Measurements from ENCODE around the gene CD164. TPM values are rescaled to one million over a fixed set of nuclear protein-coding genes. Genes with fewer than 3 reads are reported as not detected.

CD164 gene
- total RNA-seq, 1 donor: 195 TPM

- Histone ChIP-seq H3K4me3 (ENCODE audit: low read length) (no peak overlapping the region), H3K9me3 (ENCODE audit: low read depth, low read length) (no peaks in the 10 kb centered on the region), H3K4me1 (ENCODE audit: insufficient read depth, low read length) (no peaks in the 10 kb centered on the region), H3K27me3 (ENCODE audit: insufficient read depth, low read length) (no peaks in the 10 kb centered on the region)
Measured at GRCh38 chr6:109362102-109362884, 20.0 kb downstream of the CD164 start.

- Histone ChIP-seq H3K4me3 (ENCODE audit: low read length) (no peak overlapping the region), H3K9me3 (ENCODE audit: low read depth, low read length) (no peaks in the 10 kb centered on the region), H3K4me1 (ENCODE audit: insufficient read depth, low read length) (no peaks in the 10 kb centered on the region), H3K27me3 (ENCODE audit: insufficient read depth, low read length) (no peaks in the 10 kb centered on the region)
Measured at GRCh38 chr6:109360791-109361190, 21.5 kb downstream of the CD164 start.

GRCh38 chr6:109360281-109360680 is 22.0 kb downstream of the CD164 start:
- H3K4me3 ChIP-seq (ENCODE audit: low read length): no peak overlapping the region
- H3K9me3 ChIP-seq (ENCODE audit: low read depth, low read length): no peaks in the 10 kb centered on the region
- no peaks in the 10 kb centered on the region for H3K4me1 ChIP-seq (ENCODE audit: insufficient read depth, low read length)
- no peaks in the 10 kb centered on the region for H3K27me3 ChIP-seq (ENCODE audit: insufficient read depth, low read length)

- H3K4me1 ChIP-seq (ENCODE audit: insufficient read depth, low read length): no peaks in the 10 kb centered on the region
- H3K27me3 ChIP-seq (ENCODE audit: insufficient read depth, low read length): no peaks in the 10 kb centered on the region
Measured at GRCh38 chr6:109359248-109359647, 23.0 kb downstream of the CD164 start.

GRCh38 chr6:109358204-109358603 is 24.1 kb downstream of the CD164 start:
- Histone ChIP-seq H3K9me3 (ENCODE audit: low read depth, low read length) (no peaks in the 10 kb centered on the region), H3K4me3 (ENCODE audit: low read length) (no peak overlapping the region), H3K27me3 (ENCODE audit: insufficient read depth, low read length) (no peaks in the 10 kb centered on the region), H3K4me1 (ENCODE audit: insufficient read depth, low read length) (peaks cover 3% of the 10 kb centered on the region)

More at GRCh38 chr6:109359248-109359647, 23.0 kb downstream of the CD164 start:
- Histone ChIP-seq H3K4me3 (ENCODE audit: low read length) (no peak overlapping the region), H3K9me3 (ENCODE audit: low read depth, low read length) (no peaks in the 10 kb centered on the region)

GRCh38 chr6:109356237-109356636 is 26.0 kb downstream of the CD164 start:
- Histone ChIP-seq H3K4me3 (ENCODE audit: low read length) (no peak overlapping the region), H3K4me1 (ENCODE audit: insufficient read depth, low read length) (peaks cover 21% of the 10 kb centered on the region), H3K27me3 (ENCODE audit: insufficient read depth, low read length) (no peaks in the 10 kb centered on the region), H3K9me3 (ENCODE audit: low read depth, low read length) (no peaks in the 10 kb centered on the region)

GRCh38 chr6:109351231-109352130 is 30.8 kb downstream of the CD164 start:
- Histone ChIP-seq H3K4me3 (ENCODE audit: low read length) (no peak overlapping the region), H3K27me3 (ENCODE audit: insufficient read depth, low read length) (no peaks in the 10 kb centered on the region), H3K9me3 (ENCODE audit: low read depth, low read length) (no peaks in the 10 kb centered on the region), H3K4me1 (ENCODE audit: insufficient read depth, low read length) (peaks cover 58% of the 10 kb centered on the region)

GRCh38 chr6:109349419-109349987 is 32.8 kb downstream of the CD164 start:
- Histone ChIP-seq H3K4me1 (ENCODE audit: insufficient read depth, low read length) (peaks cover 58% of the 10 kb centered on the region), H3K27me3 (ENCODE audit: insufficient read depth, low read length) (no peaks in the 10 kb centered on the region), H3K4me3 (ENCODE audit: low read length) (no peak overlapping the region), H3K9me3 (ENCODE audit: low read depth, low read length) (no peaks in the 10 kb centered on the region)

- no peaks in the 10 kb centered on the region for H3K27me3 ChIP-seq (ENCODE audit: insufficient read depth, low read length)
- H3K4me3 ChIP-seq (ENCODE audit: low read length): no peak overlapping the region
- H3K4me1 ChIP-seq (ENCODE audit: insufficient read depth, low read length): peaks cover 55% of the 10 kb centered on the region
- no peaks in the 10 kb centered on the region for H3K9me3 ChIP-seq (ENCODE audit: low read depth, low read length)
Measured at GRCh38 chr6:109348226-109348625, 34.0 kb downstream of the CD164 start.

- peaks cover 52% of the 10 kb centered on the region for H3K4me1 ChIP-seq (ENCODE audit: insufficient read depth, low read length)
- H3K9me3 ChIP-seq (ENCODE audit: low read depth, low read length): no peaks in the 10 kb centered on the region
- H3K4me3 ChIP-seq (ENCODE audit: low read length): no peak overlapping the region
- no peaks in the 10 kb centered on the region for H3K27me3 ChIP-seq (ENCODE audit: insufficient read depth, low read length)
Measured at GRCh38 chr6:109347779-109348178, 34.5 kb downstream of the CD164 start.

- Histone ChIP-seq H3K4me1 (ENCODE audit: insufficient read depth, low read length) (peaks cover 34% of the 10 kb centered on the region), H3K27me3 (ENCODE audit: insufficient read depth, low read length) (no peaks in the 10 kb centered on the region), H3K4me3 (ENCODE audit: low read length) (no peak overlapping the region), H3K9me3 (ENCODE audit: low read depth, low read length) (no peaks in the 10 kb centered on the region)
Measured at GRCh38 chr6:109345986-109346385, 36.3 kb downstream of the CD164 start.

GRCh38 chr6:109344226-109344625 is 38.0 kb downstream of the CD164 start:
- H3K27me3 ChIP-seq (ENCODE audit: insufficient read depth, low read length): no peaks in the 10 kb centered on the region
- H3K9me3 ChIP-seq (ENCODE audit: low read depth, low read length): no peaks in the 10 kb centered on the region
- peaks cover 17% of the 10 kb centered on the region for H3K4me1 ChIP-seq (ENCODE audit: insufficient read depth, low read length)
- no peak overlapping the region for H3K4me3 ChIP-seq (ENCODE audit: low read length)

GRCh38 chr6:109343518-109343917 is 38.7 kb downstream of the CD164 start:
- Histone ChIP-seq H3K9me3 (ENCODE audit: low read depth, low read length) (no peaks in the 10 kb centered on the region), H3K4me3 (ENCODE audit: low read length) (no peak overlapping the region), H3K27me3 (ENCODE audit: insufficient read depth, low read length) (no peaks in the 10 kb centered on the region), H3K4me1 (ENCODE audit: insufficient read depth, low read length) (peaks cover 10% of the 10 kb centered on the region)

- Histone ChIP-seq H3K27me3 (ENCODE audit: insufficient read depth, low read length) (no peaks in the 10 kb centered on the region), H3K9me3 (ENCODE audit: low read depth, low read length) (no peaks in the 10 kb centered on the region), H3K4me1 (ENCODE audit: insufficient read depth, low read length) (peaks cover 4% of the 10 kb centered on the region), H3K4me3 (ENCODE audit: low read length) (no peak overlapping the region)
Measured at GRCh38 chr6:109342911-109343310, 39.4 kb downstream of the CD164 start.

- no peaks in the 10 kb centered on the region for H3K27me3 ChIP-seq (ENCODE audit: insufficient read depth, low read length)
- no peak overlapping the region for H3K4me3 ChIP-seq (ENCODE audit: low read length)
- no peaks in the 10 kb centered on the region for H3K4me1 ChIP-seq (ENCODE audit: insufficient read depth, low read length)
- no peaks in the 10 kb centered on the region for H3K9me3 ChIP-seq (ENCODE audit: low read depth, low read length)
Measured at GRCh38 chr6:109342506-109342905, 39.8 kb downstream of the CD164 start.
